Stimulated activated CD4-positive, alpha-beta T cell treated with anti-CD3 and anti-CD28 coated beads, Interleukin-15, amount 100 ng/mL, for 48 hours (primary cell): Measurements from ENCODE around the gene ZNF853.

ENCODE experiments used
- DNase-seq, 2 donors: peaks; one replicate each; pipeline ENCODE4 v3.0.0-alpha.2; 2020; ENCODE audit warnings: low read depth in 2 of 2

The ZNF853 gene

DNA sequence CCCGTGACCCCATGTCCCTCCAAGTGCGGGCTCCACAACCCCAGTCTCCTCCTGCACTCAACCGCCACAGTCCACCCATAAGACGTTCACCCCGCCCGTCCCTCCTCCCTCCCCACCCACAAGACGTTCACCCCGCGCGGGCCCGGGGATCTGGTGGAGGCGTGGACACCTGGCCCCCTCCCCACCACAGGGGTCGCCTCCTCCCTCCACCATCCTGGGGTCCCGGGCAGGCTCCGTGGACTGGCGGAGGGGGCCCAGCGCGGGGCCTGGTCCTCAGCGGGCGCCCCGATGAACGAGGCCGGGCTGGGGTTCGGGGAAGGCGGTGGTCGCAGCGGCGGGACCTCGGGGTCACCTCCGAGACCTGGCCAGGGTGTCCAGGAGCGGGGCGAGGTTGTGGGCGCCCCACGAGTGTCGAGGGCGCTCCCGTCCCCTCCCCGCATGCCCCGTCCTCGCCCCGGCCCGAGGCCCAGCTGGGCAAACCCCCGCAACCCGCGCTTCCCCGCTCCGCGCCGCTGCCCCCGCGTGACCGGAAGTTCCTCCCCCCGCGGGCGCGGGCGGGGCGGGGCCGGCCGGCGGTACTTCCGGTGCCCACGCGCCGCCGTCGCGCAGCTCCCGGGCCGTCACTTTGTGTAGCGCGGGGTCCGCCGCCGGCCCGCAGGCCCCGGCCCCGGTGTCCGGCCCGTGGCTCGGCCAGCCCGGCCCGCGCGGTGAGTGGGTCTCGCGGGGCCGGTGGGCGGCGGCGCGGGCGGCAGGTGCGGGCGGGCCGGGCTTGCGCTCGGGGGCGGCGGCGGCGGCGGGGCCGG is 21.5 kb downstream of the ZNF853 start, which contains the start of gene ZNF316:
TSS of gene ZNF316 (plus strand) at position 578 of the 803 bp plus-strand sequence. CDS start 5,092 bp downstream, outside the sequence.
- DNase-seq: peak in 1 of 2 donors; percentile 44

GRCh38 chr7:6637544-6638229 is 22.3 kb downstream of the ZNF853 start:
- peak; percentile 22 to 37 for DNase-seq

- DNase-seq: no peak
Observed at GRCh38 chr7:6639032-6639431, 23.6 kb downstream of the ZNF853 start.

GRCh38 chr7:6639627-6640026 is 24.2 kb downstream of the ZNF853 start:
- no peak for DNase-seq

GRCh38 chr7:6640246-6640721 is 24.9 kb downstream of the ZNF853 start:
- no peak for DNase-seq

- no peak for DNase-seq
Observed at GRCh38 chr7:6641305-6642035, 26.1 kb downstream of the ZNF853 start.

- DNase-seq: no peak
Observed at GRCh38 chr7:6642239-6642839, 26.9 kb downstream of the ZNF853 start.

DNA sequence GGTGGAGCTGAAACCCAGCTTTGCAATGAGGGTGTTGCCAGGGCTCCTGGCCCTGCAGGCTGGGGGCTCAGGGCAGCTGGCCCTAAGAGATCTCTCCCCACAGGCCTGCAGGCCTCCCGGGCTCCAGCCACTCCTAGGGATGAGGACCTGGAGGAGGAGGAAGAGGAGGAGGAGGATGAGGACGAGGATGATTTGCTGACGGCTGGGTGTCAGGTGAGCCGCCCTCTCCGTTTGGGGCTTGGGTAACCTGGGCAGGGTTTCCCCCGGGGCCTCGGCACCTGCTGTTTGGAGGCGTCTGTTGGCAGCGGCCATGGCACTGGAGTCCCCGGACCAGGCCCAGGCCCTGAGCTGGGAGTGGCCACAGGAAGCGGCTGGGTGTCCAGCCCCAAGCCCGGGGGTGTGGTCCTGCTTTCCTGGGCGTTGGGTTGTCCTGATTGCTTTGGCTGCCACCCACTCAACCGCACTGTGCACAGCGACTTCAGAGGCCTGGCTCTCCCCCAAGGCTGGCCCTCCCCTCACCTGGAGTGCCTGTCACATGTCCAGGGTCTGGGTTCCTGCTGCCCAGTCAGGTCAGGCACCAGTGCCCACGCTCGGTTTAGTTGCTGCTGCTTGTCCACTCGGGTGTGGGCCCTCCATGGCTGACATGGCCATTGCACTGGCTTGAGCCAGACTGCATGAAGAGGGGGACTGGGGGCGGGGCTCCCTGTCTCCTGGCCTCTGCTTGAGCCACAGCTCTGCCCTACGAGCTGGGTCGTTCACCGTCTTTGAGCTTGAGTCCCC is 27.6 kb downstream of the ZNF853 start:
- no peak for DNase-seq

GRCh38 chr7:6643915-6644625 is 28.7 kb downstream of the ZNF853 start:
- DNase-seq: no peak

DNA sequence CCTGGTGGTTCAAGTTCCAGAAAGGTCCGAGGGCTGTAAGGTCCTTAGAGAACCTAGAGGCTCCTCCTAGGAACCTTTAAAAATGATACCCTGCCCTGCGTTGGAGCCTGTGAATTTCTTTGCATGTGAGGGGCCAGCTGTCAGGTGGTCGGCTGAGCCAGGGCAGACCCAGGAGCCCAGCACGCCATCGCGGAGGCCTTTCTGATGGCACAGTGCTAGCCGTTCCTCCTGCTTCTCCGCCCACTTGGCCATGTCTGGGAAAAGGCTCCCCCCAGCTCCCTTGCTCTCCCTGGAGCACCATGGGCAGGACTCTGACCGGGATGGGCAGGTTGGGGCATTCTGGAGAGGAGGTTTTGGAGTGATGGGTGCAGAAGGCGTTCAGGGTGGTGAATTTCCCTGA is 29.3 kb downstream of the ZNF853 start:
- DNase-seq: no peak

DNA sequence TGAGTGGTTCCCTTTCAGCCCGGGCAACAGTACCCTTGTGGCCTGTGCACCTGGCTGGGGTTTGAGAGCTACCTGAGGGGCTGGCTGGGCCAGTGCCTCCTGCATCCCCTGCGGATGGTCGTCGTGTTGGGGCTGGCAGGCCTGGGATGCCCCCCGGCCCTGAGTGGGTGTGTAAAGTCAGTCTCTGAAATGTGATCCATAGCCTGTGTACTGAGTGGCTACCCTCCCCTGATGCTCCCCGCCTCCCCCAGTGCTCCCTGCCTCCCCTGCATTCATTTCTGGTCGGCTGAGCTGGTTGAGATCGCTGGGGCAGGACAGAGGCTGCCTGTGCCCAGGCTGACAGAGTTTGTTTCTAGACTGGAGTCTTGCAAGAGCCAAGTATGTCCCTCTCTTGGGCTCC is 31.1 kb downstream of the ZNF853 start:
- DNase-seq: no peak

- no peak for DNase-seq
Observed at GRCh38 chr7:6647080-6647479, 31.7 kb downstream of the ZNF853 start.

GRCh38 chr7:6647541-6647940 is 32.1 kb downstream of the ZNF853 start:
- no peak for DNase-seq

DNA sequence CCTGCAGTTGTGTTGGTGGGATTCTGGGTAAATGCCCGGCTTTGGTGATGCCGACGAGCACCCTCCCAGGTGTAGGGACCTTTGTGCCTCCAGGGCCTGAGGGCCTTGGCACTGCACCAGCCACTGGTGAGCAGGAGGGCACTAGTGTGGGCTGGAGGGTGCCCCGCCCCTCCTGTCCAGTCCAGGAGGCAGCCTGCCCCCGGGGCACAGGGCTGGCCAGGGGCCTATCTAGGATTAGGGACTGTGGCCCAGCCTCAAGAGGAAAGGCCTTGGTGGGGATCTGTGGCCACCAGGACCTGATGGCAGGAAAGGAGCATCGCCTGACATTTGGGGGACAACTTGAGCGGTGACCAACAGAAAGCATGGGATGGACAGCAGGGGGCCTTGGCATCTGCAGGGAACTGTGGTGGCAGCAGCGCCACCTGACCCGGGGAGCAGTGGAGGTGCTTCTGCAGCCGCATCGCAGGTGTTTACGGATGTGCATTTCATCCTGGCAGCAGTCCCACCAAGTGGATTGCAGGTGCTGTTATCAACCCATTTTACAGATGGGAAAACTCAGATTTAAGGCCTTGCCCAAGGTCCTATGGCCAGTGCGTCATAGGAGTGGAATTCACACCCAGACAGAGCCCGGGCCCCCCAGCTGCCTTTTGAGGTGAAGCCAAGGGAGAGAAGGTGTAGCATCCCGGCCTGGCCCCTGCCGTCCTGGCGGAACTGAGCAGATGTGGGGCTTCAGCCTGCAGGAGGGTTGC is 32.8 kb downstream of the ZNF853 start:
- no peak for DNase-seq

GRCh38 chr7:6648815-6649104 is 33.4 kb downstream of the ZNF853 start:
- DNase-seq: no peak

DNA sequence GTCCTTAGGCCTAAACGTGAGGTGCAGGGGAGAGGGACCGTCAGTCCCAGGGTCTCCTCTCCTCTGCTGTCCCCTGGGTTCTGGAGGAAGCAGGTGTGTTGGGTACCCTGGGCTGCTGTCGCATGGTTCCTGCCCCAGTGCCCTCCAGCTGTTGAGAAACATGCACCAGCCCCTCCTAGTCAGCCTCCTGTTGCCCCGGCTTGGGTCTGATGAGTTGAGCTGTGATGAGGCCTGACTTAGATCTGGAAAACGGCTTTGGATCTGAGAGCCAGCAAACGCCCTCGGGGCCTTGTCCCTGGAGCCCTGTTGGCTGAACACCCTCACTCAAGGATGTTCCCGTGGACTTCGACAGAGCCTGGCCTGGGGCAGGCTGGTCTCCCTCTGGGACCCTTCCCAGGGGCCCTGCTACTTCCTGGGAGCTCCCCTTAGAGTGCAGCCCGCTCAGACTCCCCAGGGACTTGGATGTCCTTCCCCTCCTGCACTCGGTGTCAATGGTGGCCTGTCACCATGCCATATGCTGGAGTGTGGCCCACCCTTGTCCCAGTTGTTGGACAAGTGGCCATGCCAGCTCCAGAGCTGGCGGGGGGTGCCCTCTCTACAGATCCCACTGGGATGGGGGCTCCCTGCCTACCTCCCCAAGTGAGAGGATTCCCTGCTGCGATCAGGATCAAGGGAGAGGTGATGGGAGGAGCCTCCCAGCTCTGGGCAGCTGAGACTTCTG is 34.0 kb downstream of the ZNF853 start:
- DNase-seq: no peak

- no peak for DNase-seq
Observed at GRCh38 chr7:6650086-6650485, 34.7 kb downstream of the ZNF853 start.

- no peak for DNase-seq
Observed at GRCh38 chr7:6650521-6651011, 35.2 kb downstream of the ZNF853 start.

GRCh38 chr7:6651851-6652445 is 36.5 kb downstream of the ZNF853 start:
- no peak for DNase-seq
